PC-3 (cell line): ENCODE data around the gene GPR68.

ENCODE experiments used
- EZH2phosphoT487 ChIP-seq: fragments of 300-600 bp; sonication (generic); IDR thresholded peaks from 2 replicates; pipeline ENCODE4 v1.6.1; 2018; ENCODE audit warnings: mild to moderate bottlenecking, antibody characterized with exemption, low read length, borderline replicate concordance
- TF ChIP-seq, protein P1 (sequence below): fragments of 300-600 bp; sonication (generic); conservative IDR thresholded peaks from 2 replicates; pipeline ENCODE4 v1.5.1; 2017; ENCODE audit warnings: antibody characterized with exemption, low read depth, mild to moderate bottlenecking, low read length

GRCh38 chr14:91252871-91253794, 8.6 kb upstream of the GPR68 start:
- TF ChIP-seq, protein P1, sequence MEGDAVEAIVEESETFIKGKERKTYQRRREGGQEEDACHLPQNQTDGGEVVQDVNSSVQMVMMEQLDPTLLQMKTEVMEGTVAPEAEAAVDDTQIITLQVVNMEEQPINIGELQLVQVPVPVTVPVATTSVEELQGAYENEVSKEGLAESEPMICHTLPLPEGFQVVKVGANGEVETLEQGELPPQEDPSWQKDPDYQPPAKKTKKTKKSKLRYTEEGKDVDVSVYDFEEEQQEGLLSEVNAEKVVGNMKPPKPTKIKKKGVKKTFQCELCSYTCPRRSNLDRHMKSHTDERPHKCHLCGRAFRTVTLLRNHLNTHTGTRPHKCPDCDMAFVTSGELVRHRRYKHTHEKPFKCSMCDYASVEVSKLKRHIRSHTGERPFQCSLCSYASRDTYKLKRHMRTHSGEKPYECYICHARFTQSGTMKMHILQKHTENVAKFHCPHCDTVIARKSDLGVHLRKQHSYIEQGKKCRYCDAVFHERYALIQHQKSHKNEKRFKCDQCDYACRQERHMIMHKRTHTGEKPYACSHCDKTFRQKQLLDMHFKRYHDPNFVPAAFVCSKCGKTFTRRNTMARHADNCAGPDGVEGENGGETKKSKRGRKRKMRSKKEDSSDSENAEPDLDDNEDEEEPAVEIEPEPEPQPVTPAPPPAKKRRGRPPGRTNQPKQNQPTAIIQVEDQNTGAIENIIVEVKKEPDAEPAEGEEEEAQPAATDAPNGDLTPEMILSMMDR: no peak
- no peak for TF ChIP-seq EZH2phosphoT487
